Ovary (tissue), 9 donors: Measurements from ENCODE around the gene RAP1GAP2. TPM values are rescaled to one million over a fixed set of nuclear protein-coding genes. Genes with fewer than 3 reads are reported as not detected.

Experiments
- DNase-seq, 5 donors: peaks; one replicate each; pipeline ENCODE4 v3.0.0-alpha.2; 2019 to 2020
- H3K27ac ChIP-seq, 2 donors: fragments of 200-600 bp; one replicate each; pipeline versions ENCODE4 v1.5.1 to v1.8.0; 2019 to 2022
- H3K27me3 ChIP-seq: fragments of 200-600 bp; one replicate; pipeline ENCODE4 v1.8.0; 2022
- H3K36me3 ChIP-seq: fragments of 200-600 bp; sonication (generic); one replicate; pipeline ENCODE4 v1.5.1; 2019
- H3K4me1 ChIP-seq: one replicate; pipeline ENCODE4 v1.8.1; 2013; ENCODE audit warnings: mild to moderate bottlenecking, moderate library complexity; ENCODE audit not compliant: insufficient read depth
- H3K4me3 ChIP-seq: fragments of 200-600 bp; sonication (generic); one replicate; pipeline ENCODE4 v1.5.1; 2017
- H3K9me3 ChIP-seq, 2 donors: fragments of 200-600 bp in 1 of 2; sonication (generic) in 1 of 2; one replicate each; pipeline versions ENCODE4 v1.5.1 to v1.8.1; 2013 to 2019; ENCODE audit warnings: mild to moderate bottlenecking in 1 of 2, moderate library complexity in 1 of 2
- CTCF ChIP-seq, 3 donors: fragments of 450-650 bp in 2 of 3; fragments of 200-600 bp in 1 of 3; IDR thresholded peaks; one replicate each; pipeline versions ENCODE4 v1.5.1 to v1.8.0; 2016 to 2022; ENCODE audit warnings: antibody characterized with exemption in 3 of 3, mild to moderate bottlenecking in 1 of 3
- EP300 ChIP-seq: sonication (generic); formaldehyde crosslinking; IDR thresholded peaks from one replicate; pipeline ENCODE4 v1.6.1; 2017; ENCODE audit warnings: antibody characterized with exemption
- POLR2A ChIP-seq: fragments of 450-650 bp; IDR thresholded peaks from one replicate; pipeline ENCODE4 v1.6.1; 2017; ENCODE audit warnings: antibody characterized with exemption, mild to moderate bottlenecking, moderate library complexity
- WGBS, 3 donors: extraction: QIAGEN DNeasy Blood & Tissue Kit in 1 of 3; methylation state at CpG; one replicate each; pipeline versions ENCODE4 v1.1.5 to v1.1.7; 2013 to 2017; 5-methylcytosine and 5-hydroxymethylcytosine counted together
- intact Hi-C, 4 donors: fragments of 100-400 bp; cut with DNase I; formaldehyde crosslinking; loops; one replicate each; pipeline versions ENCODE4 v1.11.0 to v1.15.1; 2022 to 2023
- polyA plus RNA-seq, 2 donors: library from polyadenylated mRNA; stranded (reverse); fragments of 200-250 nt in 1 of 2; fragments of 350-450 nt in 1 of 2; fragmentation: Illumina TruSeq in 1 of 2; extraction: RNeasy Lipid Tissue Mini Kit (QIAGEN cat#74804) in 1 of 2; gene quantifications; one replicate each; pipeline ENCODE4 v1.2.3, GENCODE V29; 2013 to 2014
- total RNA-seq, 7 donors: library from RNA; depleted of rRNA in 2 of 7; stranded (reverse); fragments of >200 nt in 2 of 7; fragmentation: NEBNext Ultra II Directional in 3 of 7; extraction: Animal tissue kit (Norgen Biotek cat#: 25700) in 3 of 7; gene quantifications; one replicate each; pipeline versions ENCODE4 v1.1.0 to v1.2.4, GENCODE V29; 2016 to 2023
- donor health status: DM: no; HTN: no; CAD: no; lungs with moderate emphysema.
- donor health status: DM: no; HTN: no; CAD: no.
- donor health status: Bipolar disorder and iron deficiency.
- donor health status: DM: yes; HTN: yes; CAD: no.
- donor health status: DM: no; HTN: no; CAD: no.
- donor health status: DM: yes; HTN: yes; CAD: no.

RAP1GAP2 gene
- total and polyA plus RNA-seq, 9 donors, result 4.3 to 15.4 (median 12.3) TPM

- intact Hi-C loops, result loop anchor here in 1 of 4 donors (10.0 kb wide), 1 partner anchor 158 kb away; no protein-coding TSS in a partner anchor
- DNase-seq, result no peak
- WGBS, 3 donors, result 65 to 76% (median 68%) methylated on average over 5 of the region's 5 CpGs
Observed at GRCh38 chr17:2856727-2857126, 60.5 kb downstream of the RAP1GAP2 start.

DNA sequence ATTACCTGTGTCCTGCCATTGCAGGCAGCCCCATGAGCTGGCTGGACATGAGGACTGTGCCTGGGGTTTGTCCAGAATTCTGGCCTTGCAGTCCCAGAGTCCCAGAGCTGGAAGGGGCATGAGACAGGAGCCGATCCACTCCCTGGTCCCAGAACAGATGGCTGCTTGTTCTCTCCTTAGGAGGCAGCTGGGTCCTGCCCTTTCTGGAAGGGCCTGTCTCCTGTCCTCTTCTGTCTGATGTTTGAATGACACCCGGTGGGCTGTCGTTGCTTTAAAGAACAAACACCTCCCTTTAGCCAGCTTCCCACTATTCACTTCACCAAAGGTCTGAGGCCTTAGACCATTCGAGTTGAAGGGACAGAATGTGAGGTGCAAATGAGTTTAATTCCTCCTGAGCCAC is 63.8 kb downstream of the RAP1GAP2 start:
- Histone ChIP-seq H3K27me3 (no peaks in the 10 kb centered on the region), H3K4me3 (no peak overlapping the region), H3K4me1 (no peaks in the 10 kb centered on the region), H3K9me3 (no peaks in the 10 kb centered on the region), H3K27ac (no peak overlapping the region), H3K36me3 (no peaks in the 10 kb centered on the region)
- intact Hi-C loops, result no loop called here
- TF ChIP-seq EP300 (no peak), POLR2A (no peak), CTCF (IDR thresholded peaks at IDR 0.05) (no peak)
- no peak for DNase-seq
- WGBS, 3 donors, result 45 to 52% (median 51%) methylated on average over 4 of the region's 4 CpGs

More at GRCh38 chr17:2856727-2857126, 60.5 kb downstream of the RAP1GAP2 start:
- no peaks in the 10 kb centered on the region for H3K36me3 ChIP-seq
- peaks cover 1% of the 10 kb centered on the region for H3K4me1 ChIP-seq
- no peaks in the 10 kb centered on the region for H3K27me3 ChIP-seq
- no peak overlapping the region for H3K27ac ChIP-seq
- no peaks in the 10 kb centered on the region for H3K9me3 ChIP-seq
- no peak for TF ChIP-seq POLR2A
- no peak for TF ChIP-seq EP300
- TF ChIP-seq CTCF (IDR thresholded peaks at IDR 0.05), result no peak
- H3K4me3 ChIP-seq, result no peak overlapping the region

- H3K4me1 ChIP-seq, result no peaks in the 10 kb centered on the region
- WGBS, 3 donors, result 89 to 95% (median 90%) methylated on average over 11 of the region's 11 CpGs
- intact Hi-C loops, result no loop called here
- H3K27ac ChIP-seq, result no peak overlapping the region
- no peaks in the 10 kb centered on the region for H3K27me3 ChIP-seq
- no peaks in the 10 kb centered on the region for H3K36me3 ChIP-seq
- TF ChIP-seq CTCF (IDR thresholded peaks at IDR 0.05) (no peak), EP300 (no peak), POLR2A (no peak)
- no peaks in the 10 kb centered on the region for H3K9me3 ChIP-seq
- no peak overlapping the region for H3K4me3 ChIP-seq
- DNase-seq, result no peak
Observed at GRCh38 chr17:2860883-2861282, 64.6 kb downstream of the RAP1GAP2 start.

GRCh38 chr17:2862197-2862596 is 66.0 kb downstream of the RAP1GAP2 start:
- DNase-seq, result no peak
- Histone ChIP-seq H3K9me3 (no peaks in the 10 kb centered on the region), H3K27ac (no peak overlapping the region), H3K36me3 (no peaks in the 10 kb centered on the region), H3K27me3 (no peaks in the 10 kb centered on the region), H3K4me3 (no peak overlapping the region), H3K4me1 (no peaks in the 10 kb centered on the region)
- WGBS, 3 donors, result 83 to 88% (median 84%) methylated on average over 8 of the region's 8 CpGs
- intact Hi-C loops, result no loop called here
- TF ChIP-seq EP300 (no peak), CTCF (IDR thresholded peaks at IDR 0.05) (no peak), POLR2A (no peak)
